ENCODE measurements around the gene SPATA1. TPM values are rescaled to one million over a fixed set of nuclear protein-coding genes. Genes with fewer than 3 reads are reported as not detected.

The SPATA1 gene
- total and polyA plus RNA-seq, 2 of the 13 experiments (the other 11 are each of a cell fraction or from before 2014, with no cell fraction given): 0.70 to 1.4 TPM

DNA sequence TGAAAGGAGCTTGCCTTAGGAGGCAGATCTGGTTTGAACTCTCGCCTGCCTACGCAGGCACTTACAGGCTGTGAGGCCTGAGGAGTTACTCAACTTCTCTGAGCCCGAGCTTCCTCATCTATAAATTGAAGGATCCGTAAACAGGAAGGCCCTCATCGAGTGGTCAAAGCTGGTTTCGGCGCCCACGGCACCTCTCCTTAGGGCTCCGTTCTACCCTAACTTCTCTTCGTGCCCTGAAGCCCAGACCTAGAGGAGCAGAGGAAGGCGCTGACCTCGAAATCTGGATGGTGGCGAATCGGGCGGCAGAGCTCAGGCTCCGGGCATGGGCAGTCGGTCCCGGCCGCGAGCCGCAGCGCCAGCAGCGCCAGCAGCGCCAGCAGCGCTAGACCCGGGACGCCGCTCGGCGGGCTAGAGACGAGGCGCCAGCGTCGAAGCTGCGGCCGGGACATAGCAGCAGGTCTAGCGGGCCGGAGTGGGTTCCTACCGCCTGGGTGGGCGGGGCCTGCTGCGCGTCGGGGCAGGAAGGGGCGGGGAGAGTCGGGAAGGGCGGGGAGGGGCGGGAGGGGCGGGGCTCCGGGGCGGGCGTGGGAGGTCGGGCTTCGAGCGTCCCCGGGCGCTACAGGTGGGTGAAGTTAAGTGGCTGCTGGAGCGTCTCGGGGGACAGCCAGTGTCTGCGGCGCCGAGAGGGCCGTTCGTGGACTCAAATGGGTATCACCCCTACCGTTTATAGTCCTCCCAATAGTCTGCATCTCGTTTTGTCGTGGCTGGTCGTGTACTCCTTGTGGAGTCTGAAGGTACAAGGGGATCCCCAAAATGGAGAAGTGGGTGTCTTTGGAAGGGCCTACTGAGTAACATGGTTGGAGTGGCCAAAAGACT is 68.0 kb downstream of the SPATA1 start, which contains the start of gene CTBS (continued):
- TF ChIP-seq, protein P1, sequence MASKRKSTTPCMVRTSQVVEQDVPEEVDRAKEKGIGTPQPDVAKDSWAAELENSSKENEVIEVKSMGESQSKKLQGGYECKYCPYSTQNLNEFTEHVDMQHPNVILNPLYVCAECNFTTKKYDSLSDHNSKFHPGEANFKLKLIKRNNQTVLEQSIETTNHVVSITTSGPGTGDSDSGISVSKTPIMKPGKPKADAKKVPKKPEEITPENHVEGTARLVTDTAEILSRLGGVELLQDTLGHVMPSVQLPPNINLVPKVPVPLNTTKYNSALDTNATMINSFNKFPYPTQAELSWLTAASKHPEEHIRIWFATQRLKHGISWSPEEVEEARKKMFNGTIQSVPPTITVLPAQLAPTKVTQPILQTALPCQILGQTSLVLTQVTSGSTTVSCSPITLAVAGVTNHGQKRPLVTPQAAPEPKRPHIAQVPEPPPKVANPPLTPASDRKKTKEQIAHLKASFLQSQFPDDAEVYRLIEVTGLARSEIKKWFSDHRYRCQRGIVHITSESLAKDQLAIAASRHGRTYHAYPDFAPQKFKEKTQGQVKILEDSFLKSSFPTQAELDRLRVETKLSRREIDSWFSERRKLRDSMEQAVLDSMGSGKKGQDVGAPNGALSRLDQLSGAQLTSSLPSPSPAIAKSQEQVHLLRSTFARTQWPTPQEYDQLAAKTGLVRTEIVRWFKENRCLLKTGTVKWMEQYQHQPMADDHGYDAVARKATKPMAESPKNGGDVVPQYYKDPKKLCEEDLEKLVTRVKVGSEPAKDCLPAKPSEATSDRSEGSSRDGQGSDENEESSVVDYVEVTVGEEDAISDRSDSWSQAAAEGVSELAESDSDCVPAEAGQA (IDR thresholded peaks at IDR 0.05; ENCODE audit: low read depth): no peak
- TF ChIP-seq, protein P1 (CRISPR knock-in tag; IDR thresholded peaks at IDR 0.05; ENCODE audit: borderline replicate concordance): 0 out of 2 replicates have a peak, but pooled peaks have one; percentile 37
- TF ChIP-seq ZIK1 (CRISPR knock-in tag; IDR thresholded peaks at IDR 0.05; ENCODE audit: borderline replicate concordance, low read depth): 0 out of 2 replicates have a peak, but pooled peaks have one; percentile 63
- peak; percentile 39; the same call in 1 of the 2 replicates for TF ChIP-seq MXD4 (CRISPR knock-in tag; IDR thresholded peaks at IDR 0.05)
- peak; percentile 82 for TF ChIP-seq SALL1 (CRISPR knock-in tag; IDR thresholded peaks at IDR 0.05)
- TF ChIP-seq ZMYM3 (CRISPR knock-in tag; IDR thresholded peaks at IDR 0.05): peak; percentile 65
- TF ChIP-seq AKAP8 (CRISPR knock-in tag; IDR thresholded peaks at IDR 0.05): no peak
- peak; percentile 63; the same call in 1 of the 2 replicates for TF ChIP-seq GMEB1 (CRISPR knock-in tag; IDR thresholded peaks at IDR 0.05; ENCODE audit: borderline replicate concordance)
- TF ChIP-seq ZSCAN25 (CRISPR knock-in tag; IDR thresholded peaks at IDR 0.05): peak; percentile 61; the same call in 1 of the 2 replicates
- TF ChIP-seq ZNF205 (CRISPR knock-in tag; IDR thresholded peaks at IDR 0.05): 0 out of 2 replicates have a peak, but pooled peaks have one; percentile 30
- TF ChIP-seq ATF7-NPFF (CRISPR knock-in tag; IDR thresholded peaks at IDR 0.05; ENCODE audit: low read depth): peak; percentile 93
- TF ChIP-seq PTBP1 (IDR thresholded peaks at IDR 0.05; ENCODE audit: low read depth, low read length, poor library complexity, severe bottlenecking): peak; percentile 51
- peak; percentile 49; the same call in 1 of the 2 replicates for TF ChIP-seq ZNF431 (CRISPR knock-in tag; IDR thresholded peaks at IDR 0.05; ENCODE audit: borderline replicate concordance, low read depth)
- TF ChIP-seq U2AF1 (optimal IDR thresholded peaks at IDR 0.05; ENCODE audit: low read depth, low read length): no peak
- TF ChIP-seq ZNF543 (CRISPR knock-in tag; IDR thresholded peaks at IDR 0.05): peak; percentile 75; the same call in 1 of the 2 replicates
- TF ChIP-seq, protein P2, sequence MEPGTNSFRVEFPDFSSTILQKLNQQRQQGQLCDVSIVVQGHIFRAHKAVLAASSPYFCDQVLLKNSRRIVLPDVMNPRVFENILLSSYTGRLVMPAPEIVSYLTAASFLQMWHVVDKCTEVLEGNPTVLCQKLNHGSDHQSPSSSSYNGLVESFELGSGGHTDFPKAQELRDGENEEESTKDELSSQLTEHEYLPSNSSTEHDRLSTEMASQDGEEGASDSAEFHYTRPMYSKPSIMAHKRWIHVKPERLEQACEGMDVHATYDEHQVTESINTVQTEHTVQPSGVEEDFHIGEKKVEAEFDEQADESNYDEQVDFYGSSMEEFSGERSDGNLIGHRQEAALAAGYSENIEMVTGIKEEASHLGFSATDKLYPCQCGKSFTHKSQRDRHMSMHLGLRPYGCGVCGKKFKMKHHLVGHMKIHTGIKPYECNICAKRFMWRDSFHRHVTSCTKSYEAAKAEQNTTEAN (CRISPR knock-in tag; conservative IDR thresholded peaks at IDR 0.05): no peak; the same call in 1 of the 2 replicates
- no peak for TF ChIP-seq ZNF282 (IDR thresholded peaks at IDR 0.05; ENCODE audit: partially characterized antibody)
- TF ChIP-seq MAFK (conservative IDR thresholded peaks at IDR 0.05 in 1 of 2, IDR thresholded peaks at IDR 0.05 in 1 of 2; ENCODE audit: low read length in 2 of 2): no peak
- peak; percentile 85; the same call in 1 of the 2 replicates for TF ChIP-seq ZNF891 (CRISPR knock-in tag; IDR thresholded peaks at IDR 0.05)
- peak; percentile 61; the same call in 1 of the 2 replicates for TF ChIP-seq POGZ (CRISPR knock-in tag; IDR thresholded peaks at IDR 0.05)
